PC-9 (cell line): ENCODE results near the gene ALDH6A1. TPM values are rescaled to one million over a fixed set of nuclear protein-coding genes. Genes with fewer than 3 reads are reported as not detected.

Source experiments
- BruUV-seq: library from RNA; stranded (reverse); fragments of 400-500 nt; replicated peaks from 2 replicates; lab custom pipeline; 2021; lab: Mats Ljungman, UMichigan
- CTCF ChIA-PET: fragments of 300-600 bp; sonication (Branson Sonifier 250); formaldehyde crosslinking; loops from one replicate; lab custom pipeline; 2022; ENCODE audit warnings: antibody characterized with exemption; lab: Charles Lee
- POLR2A ChIA-PET: fragments of 300-600 bp; sonication (Branson Sonifier 250); formaldehyde crosslinking; loops from one replicate; lab custom pipeline; 2022; ENCODE audit warnings: antibody characterized with exemption; ENCODE audit not compliant: unreplicated experiment; lab: Charles Lee
- DNase-seq, 2 experiments: peaks; one replicate each; pipeline versions ENCODE4 v3.0.0 to v3.0.0-alpha.2; 2015 to 2022; ENCODE audit warnings: mixed read lengths in 1 of 2
- H2AFZ ChIP-seq: fragments of 200-600 bp; sonication (generic); 2 replicates; pipeline ENCODE4 v1.8.1; 2017; ENCODE audit warnings: antibody characterized with exemption
- H3F3A ChIP-seq: fragments of 200-600 bp; sonication (generic); 2 replicates; pipeline ENCODE4 v1.8.1; 2017; ENCODE audit warnings: antibody characterized with exemption, mild to moderate bottlenecking, low read depth; ENCODE audit not compliant: insufficient read depth
- H3K27ac ChIP-seq: fragments of 200-600 bp; sonication (generic); 2 replicates; pipeline ENCODE4 v1.6.1; 2016; ENCODE audit warnings: mixed run types
- H3K27me3 ChIP-seq: fragments of 200-600 bp; sonication (generic); 2 replicates; pipeline ENCODE4 v1.6.1; 2016; ENCODE audit warnings: low read depth, mixed run types; ENCODE audit not compliant: insufficient read depth
- H3K36me3 ChIP-seq: fragments of 200-600 bp; sonication (generic); 2 replicates; pipeline ENCODE4 v1.6.1; 2016; ENCODE audit warnings: low read depth, mixed run types
- H3K4me1 ChIP-seq: fragments of 200-600 bp; sonication (generic); replicated peaks from 2 replicates; pipeline ENCODE4 v1.6.1; 2016; ENCODE audit warnings: mixed run types; ENCODE audit not compliant: insufficient read depth
- H3K4me2 ChIP-seq: fragments of 200-600 bp; sonication (generic); 2 replicates; pipeline ENCODE4 v1.6.1; 2017; ENCODE audit warnings: mixed run types
- H3K4me3 ChIP-seq: fragments of 200-600 bp; sonication (generic); 2 replicates; pipeline ENCODE4 v1.6.1; 2016; ENCODE audit warnings: mixed run types
- H3K79me2 ChIP-seq: fragments of 200-600 bp; sonication (generic); 2 replicates; pipeline ENCODE4 v1.6.1; 2017; ENCODE audit warnings: low read depth, mixed run types
- H3K9me2 ChIP-seq: fragments of 200-600 bp; sonication (generic); 2 replicates; pipeline ENCODE4 v1.8.1; 2017; ENCODE audit warnings: mild to moderate bottlenecking; ENCODE audit not compliant: insufficient read depth
- H3K9me3 ChIP-seq: fragments of 200-600 bp; sonication (generic); 2 replicates; pipeline ENCODE4 v1.8.1; 2016; ENCODE audit warnings: low read depth; ENCODE audit not compliant: insufficient read depth
- H4K20me1 ChIP-seq: fragments of 200-600 bp; sonication (generic); 2 replicates; pipeline ENCODE4 v1.8.1; 2017; ENCODE audit not compliant: insufficient read depth
- CTCF ChIP-seq: fragments of 200-600 bp; sonication (generic); conservative IDR thresholded peaks from 2 replicates; pipeline ENCODE4 v1.6.1; 2017; ENCODE audit warnings: mixed run types, antibody characterized with exemption, mild to moderate bottlenecking, moderate library complexity
- EZH2 ChIP-seq: fragments of 200-600 bp; sonication (generic); IDR thresholded peaks from 2 replicates; pipeline ENCODE4 v1.8.0; 2017; ENCODE audit warnings: antibody characterized with exemption, low read depth
- intact Hi-C: fragments of 100-400 bp; cut with micrococcal nuclease; formaldehyde crosslinking; loops from one replicate; pipeline ENCODE4 v1.10.0; 2022; ENCODE audit not compliant: unreplicated experiment
- total RNA-seq: library from RNA; stranded (reverse); gene quantifications from 2 replicates; pipeline ENCODE4 v1.2.3, GENCODE V29; 2021

ALDH6A1 gene
- total RNA-seq, 1 experiment from 2014 or later = 54.5 TPM

- peak; percentile 57 to 87 for DNase-seq
- H3K4me3 ChIP-seq = peak within 1 kb of the TSS; percentile 79
- no peaks in the 10 kb centered on the region for H3K9me3 ChIP-seq
- intact Hi-C loops = loop anchor here (1.0 to 2.0 kb wide), 2 partner anchors 66 to 68 kb away; partner anchors contain the start of genes ALDH6A1, COQ6, FAM161B and LIN52
- H3K4me2 ChIP-seq = peak within 1 kb of the TSS; percentile 94
- ChIA-PET POLR2A (interaction anchor here (0.7 kb wide), 1 partner anchor 528 kb away, joined by 12 read pairs; the partner anchor contains the start of gene RIOX1), CTCF (no interaction called here)
- H3K79me2 ChIP-seq = no peaks in the 10 kb centered on the region
- H3K9me2 ChIP-seq = no peaks in the 10 kb centered on the region
- no peaks in the 10 kb centered on the region for H4K20me1 ChIP-seq
- TF ChIP-seq EZH2 (no peak), CTCF (no peak)
- BruUV-seq = TSS peak; percentile 64
- peaks cover 8% of the 10 kb centered on the region for H3K4me1 ChIP-seq
- peak within 1 kb of the TSS; percentile 81 for H3K27ac ChIP-seq
- peaks cover 25% of the 10 kb centered on the region; the same call in 1 of the 2 replicates for H3F3A ChIP-seq
- no peaks in the 10 kb centered on the region for H3K36me3 ChIP-seq
- H3K27me3 ChIP-seq = no peaks in the 10 kb centered on the region
- peak within 1 kb of the TSS; percentile 99 for H2AFZ ChIP-seq
Measured at GRCh38 chr14:74018586-74019407, 65.5 kb downstream of the ALDH6A1 start, which contains the start of the genes BBOF1 and ENTPD5. TSS of gene BBOF1 (plus strand) at chr14:74019349. CDS start at chr14:74019479, 130 bp downstream. TSS of gene ENTPD5 (minus strand) at chr14:74019288. CDS start at chr14:73988102, 31,186 bp downstream.

- H3F3A ChIP-seq = peaks cover 25% of the 10 kb centered on the region; the same call in 1 of the 2 replicates
- peak overlapping the region; percentile 90 for H3K4me2 ChIP-seq
- peak overlapping the region; percentile 81 for H3K27ac ChIP-seq
- H3K4me3 ChIP-seq = peak overlapping the region; percentile 79
- peak in 1 of 2 experiments; percentile 64 for DNase-seq
- H3K36me3 ChIP-seq = no peaks in the 10 kb centered on the region
- POLR2A ChIA-PET = interaction anchor here (0.6 to 0.7 kb wide), 2 partner anchors 284 to 528 kb away, joined by 3 to 12 read pairs; partner anchors contain the start of gene RIOX1
- no TSS peak for BruUV-seq
- CTCF ChIA-PET = no interaction called here
- H3K4me1 ChIP-seq = peaks cover 8% of the 10 kb centered on the region
- H2AFZ ChIP-seq = peak overlapping the region; percentile 97
- no peaks in the 10 kb centered on the region for H3K9me2 ChIP-seq
- TF ChIP-seq CTCF (no peak), EZH2 (no peak)
- intact Hi-C loops = loop anchor here (1.0 to 2.0 kb wide), 2 partner anchors 66 to 67 kb away; partner anchors contain the start of genes ALDH6A1, COQ6, FAM161B and LIN52
- H3K9me3 ChIP-seq = no peaks in the 10 kb centered on the region
- no peaks in the 10 kb centered on the region for H3K79me2 ChIP-seq
- H4K20me1 ChIP-seq = no peaks in the 10 kb centered on the region
- H3K27me3 ChIP-seq = no peaks in the 10 kb centered on the region
Measured at GRCh38 chr14:74018174-74018585, 66.1 kb downstream of the ALDH6A1 start.

- no peaks in the 10 kb centered on the region for H3K27me3 ChIP-seq
- ChIA-PET CTCF (no interaction called here), POLR2A (no interaction called here)
- no peaks in the 10 kb centered on the region for H3K9me3 ChIP-seq
- H3K79me2 ChIP-seq = no peaks in the 10 kb centered on the region
- no peak overlapping the region for H3K4me3 ChIP-seq
- BruUV-seq = no TSS peak
- H2AFZ ChIP-seq = no peak overlapping the region
- no peak for TF ChIP-seq EZH2
- TF ChIP-seq CTCF = no peak
- no peak overlapping the region for H3K4me2 ChIP-seq
- no peaks in the 10 kb centered on the region for H3K9me2 ChIP-seq
- H3F3A ChIP-seq = peaks cover 25% of the 10 kb centered on the region; the same call in 1 of the 2 replicates
- H3K27ac ChIP-seq = no peak overlapping the region
- H3K4me1 ChIP-seq = peaks cover 8% of the 10 kb centered on the region
- intact Hi-C loops = no loop called here
- no peak for DNase-seq
- no peaks in the 10 kb centered on the region for H3K36me3 ChIP-seq
- H4K20me1 ChIP-seq = no peaks in the 10 kb centered on the region
Measured at GRCh38 chr14:74015963-74016362, 68.3 kb downstream of the ALDH6A1 start.
